GM18868 (cell line): ENCODE measurements around the gene OR5K4.

ENCODE experiments used
- ATAC-seq: cut with Tn5 transposase; IDR thresholded peaks from one replicate; pipeline ENCODE4 v1.9.1; 2021; ENCODE audit warnings: mild to moderate bottlenecking, moderate library complexity; ENCODE audit not compliant: unreplicated experiment

OR5K4 gene

GRCh38 chr3:98367464-98368246 is 14.0 kb downstream of the OR5K4 start:
- no peak for ATAC-seq

GRCh38 chr3:98371186-98371585 is 17.5 kb downstream of the OR5K4 start:
- ATAC-seq = no peak

GRCh38 chr3:98371853-98372252 is 18.2 kb downstream of the OR5K4 start:
- no peak for ATAC-seq

DNA sequence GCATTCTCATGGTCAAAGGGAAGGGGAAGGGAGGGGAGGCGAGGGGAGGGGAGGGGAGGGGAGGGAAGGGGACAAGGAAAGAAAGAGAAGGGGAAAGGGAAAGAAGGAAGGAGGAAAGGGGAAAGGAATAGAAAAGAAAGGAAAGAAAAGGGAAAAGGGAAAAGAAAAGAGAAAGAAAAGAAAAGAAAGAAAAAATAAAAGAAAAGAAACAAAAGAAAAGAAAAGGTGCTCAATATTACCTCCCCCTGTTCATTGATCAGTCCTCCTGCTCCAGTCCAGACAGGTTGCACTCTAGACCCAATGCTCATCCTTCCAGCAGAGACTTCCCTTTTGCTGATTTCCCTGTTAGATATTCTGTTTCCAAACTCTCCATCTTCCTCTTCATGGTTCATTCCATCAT is 18.8 kb downstream of the OR5K4 start:
- ATAC-seq = no peak

GRCh38 chr3:98376631-98377030 is 23.0 kb downstream of the OR5K4 start:
- no peak for ATAC-seq

DNA sequence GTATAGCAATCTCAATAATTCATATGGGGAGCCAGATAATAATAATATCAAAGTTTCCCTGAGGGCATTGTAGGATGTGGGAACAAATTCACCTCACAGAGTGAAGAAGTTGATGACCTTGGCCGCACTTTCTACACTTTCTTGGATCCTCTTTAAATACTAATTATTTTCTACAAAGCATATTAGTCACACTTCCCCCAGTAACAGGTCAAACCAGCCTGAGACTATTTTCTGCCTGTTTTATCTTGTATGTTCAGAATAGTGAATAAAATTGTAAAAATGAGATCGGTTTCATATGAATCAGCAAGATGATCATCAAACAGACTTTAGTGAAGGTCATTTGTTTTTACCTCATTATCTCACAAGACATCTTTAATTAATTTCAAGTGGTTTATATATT is 34.5 kb downstream of the OR5K4 start:
- no peak for ATAC-seq

- no peak for ATAC-seq
These were observed 36.7 kb downstream of the OR5K4 start, which contains the start of gene OR5K3 for GRCh38 chr3:98390366-98390765. Gene OR5K3, plus strand, starts transcription at chr3:98390666. Its CDS starts 0 bp downstream, at chr3:98390666.

DNA sequence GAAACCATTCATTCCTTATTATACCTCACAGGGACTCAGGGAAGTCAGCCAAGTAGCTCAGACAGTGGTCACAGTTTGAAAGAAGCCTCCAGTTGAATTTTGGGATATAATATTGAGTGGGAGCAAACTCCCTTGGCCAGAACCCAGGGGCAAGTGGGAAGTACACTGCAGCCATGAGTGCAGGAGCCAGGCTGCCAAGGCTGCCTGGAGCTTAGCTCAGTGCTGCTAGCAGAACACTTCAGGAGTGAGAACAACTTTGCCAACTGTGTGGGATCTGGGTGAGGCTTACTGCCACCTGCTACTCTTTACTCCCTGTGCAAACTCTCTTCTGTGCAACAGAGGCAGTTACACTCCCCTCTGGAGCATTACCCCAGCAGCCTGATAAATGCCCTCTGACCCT is 41.4 kb downstream of the OR5K4 start:
- ATAC-seq = no peak

DNA sequence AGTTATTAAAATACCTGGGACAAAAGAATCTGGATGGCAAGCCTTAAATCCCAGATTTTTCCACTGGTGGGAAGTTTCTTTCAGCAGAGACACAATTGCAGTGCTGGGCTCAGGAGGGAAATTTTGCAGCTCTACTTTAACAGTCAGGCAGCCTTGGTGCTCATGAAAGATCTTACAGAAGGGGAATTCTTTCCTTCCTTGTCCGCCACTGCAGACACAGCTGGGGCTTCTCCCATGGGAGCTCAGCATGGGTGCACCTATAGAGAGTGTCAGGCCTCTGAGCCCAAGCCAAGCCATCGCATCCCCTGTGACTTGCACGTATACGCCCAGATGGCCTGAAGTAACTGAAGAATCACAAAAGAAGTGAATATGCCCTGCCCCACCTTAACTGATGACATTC is 42.8 kb downstream of the OR5K4 start:
- peak; percentile 76 for ATAC-seq

DNA sequence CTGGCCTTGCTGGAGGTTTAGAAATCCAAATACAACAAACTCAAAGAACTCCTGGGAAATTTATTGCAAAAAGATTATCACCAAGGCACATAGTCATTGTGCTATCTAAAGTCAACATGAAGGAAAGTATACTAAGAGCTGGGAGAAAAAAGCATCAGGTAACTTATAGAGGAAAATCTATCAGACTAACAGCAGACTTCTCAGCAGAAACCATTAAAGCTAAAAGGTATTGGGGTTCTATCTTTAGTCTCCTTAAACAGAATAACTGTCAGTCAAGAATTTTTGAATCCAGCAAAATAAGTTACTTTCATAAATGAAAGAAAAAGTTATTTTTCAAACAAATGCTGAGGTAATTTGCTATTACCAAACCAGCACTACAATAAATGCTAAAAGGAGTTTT is 44.9 kb downstream of the OR5K4 start:
- ATAC-seq = no peak

DNA sequence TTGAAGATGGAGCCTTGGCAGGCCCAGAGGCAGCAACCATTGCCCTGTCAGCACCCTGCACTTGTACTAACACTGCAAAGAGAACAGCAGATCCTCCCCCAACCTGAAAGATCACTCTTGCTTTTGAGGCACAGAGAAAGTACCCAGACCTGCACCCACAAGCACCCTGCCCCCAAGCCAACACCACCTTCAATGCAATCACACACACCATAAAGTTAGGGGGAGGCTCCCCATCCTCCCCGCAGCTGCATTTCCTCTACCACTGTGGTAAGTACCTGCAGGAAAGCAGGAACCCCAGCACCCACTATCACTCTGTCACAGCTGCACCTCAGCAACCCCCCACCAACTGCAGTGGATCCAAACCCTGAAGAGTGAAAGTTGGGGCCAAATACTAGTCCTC is 48.9 kb downstream of the OR5K4 start:
- ATAC-seq = no peak

- no peak for ATAC-seq
These were observed 50.4 kb downstream of the OR5K4 start for GRCh38 chr3:98404010-98404409.
